IPS DF 19.7 (cell line): ENCODE measurements around the gene GALNT13.

ENCODE experiments used
- DNase-seq: peaks from one replicate; pipeline ENCODE4 v3.0.0-alpha.2; 2013; ENCODE audit warnings: low read depth, low spot score

GALNT13 gene

GRCh38 chr2:154480521-154480920 lies 608.8 kb downstream of the GALNT13 start:
- no peak for DNase-seq

GRCh38 chr2:154481336-154481735 lies 609.6 kb downstream of the GALNT13 start:
- no peak for DNase-seq

- DNase-seq, result no peak
Observed at GRCh38 chr2:154484338-154485099, 612.8 kb downstream of the GALNT13 start.

- DNase-seq, result no peak
Observed at GRCh38 chr2:154488801-154489200, 617.1 kb downstream of the GALNT13 start.

GRCh38 chr2:154489266-154489858 lies 617.6 kb downstream of the GALNT13 start:
- no peak for DNase-seq

GRCh38 chr2:154490530-154490929 lies 618.8 kb downstream of the GALNT13 start:
- no peak for DNase-seq

GRCh38 chr2:154495455-154495868 lies 623.7 kb downstream of the GALNT13 start:
- DNase-seq, result no peak

- DNase-seq, result no peak
Observed at GRCh38 chr2:154497019-154497418, 625.3 kb downstream of the GALNT13 start.
